Erythroblast (primary cell): ENCODE measurements around the gene TSNAXIP1.
A peak's percentile ranks its signal among the peaks of the same experiment; 100 is the strongest.

ENCODE experiments used
- DNase-seq, 2 experiments: peaks; one replicate each; lab custom pipeline; 2025; lab: John Stamatoyannopoulos, UW
- GATA1 ChIP-seq: IDR thresholded peaks from 2 replicates; pipeline ENCODE4 v1.6.1; 2011; ENCODE audit warnings: low read depth, mild to moderate bottlenecking, control low read depth, low read length, moderate library complexity
- POLR2A ChIP-seq: IDR thresholded peaks from 2 replicates; pipeline ENCODE4 v1.6.1; 2011; ENCODE audit warnings: mild to moderate bottlenecking, low read length

TSNAXIP1 gene

DNA sequence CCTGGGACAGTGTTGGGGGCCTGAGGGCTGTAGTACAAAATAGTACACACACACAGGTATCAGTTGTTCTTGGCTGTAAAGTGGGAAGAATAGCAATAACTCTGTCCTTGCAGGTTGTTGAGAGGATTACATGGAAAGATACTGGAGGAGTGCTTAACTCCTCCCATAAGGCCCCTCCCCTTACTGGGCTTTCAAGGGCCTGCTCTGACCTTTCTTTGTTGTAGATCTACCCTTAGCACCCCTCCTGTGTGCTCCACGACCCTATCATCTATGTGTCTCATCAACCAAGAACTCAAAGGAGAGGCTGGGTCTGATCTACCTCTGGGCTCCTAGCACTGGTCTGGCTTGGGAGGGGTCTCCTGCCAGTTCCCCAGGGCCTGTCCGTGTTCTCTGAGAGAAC, 57.9 kb downstream of the TSNAXIP1 start:
- DNase-seq, result no peak
- no peak for TF ChIP-seq GATA1
- no peak for TF ChIP-seq POLR2A

- TF ChIP-seq GATA1 (no peak), POLR2A (no peak)
- DNase-seq, result peak; percentile 52 to 61
These were observed 58.6 kb downstream of the TSNAXIP1 start for GRCh38 chr16:67865318-67865717.

DNA sequence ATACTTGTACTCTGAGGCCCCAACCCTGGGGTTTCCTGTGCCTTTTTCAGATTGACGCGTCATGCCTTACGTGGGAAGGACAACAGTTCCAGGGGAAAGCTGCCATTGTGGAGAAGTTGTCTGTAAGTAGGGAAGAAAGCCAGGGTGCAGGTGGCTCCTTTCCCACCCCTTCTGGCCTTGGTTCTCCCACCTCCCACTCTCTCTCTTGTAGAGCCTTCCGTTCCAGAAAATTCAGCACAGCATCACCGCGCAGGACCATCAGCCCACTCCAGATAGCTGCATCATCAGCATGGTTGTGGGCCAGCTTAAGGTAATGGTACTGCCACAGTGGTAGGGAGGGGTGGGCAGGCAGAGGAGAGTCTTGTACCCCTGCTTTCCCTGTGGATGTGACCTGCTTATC, 61.6 kb downstream of the TSNAXIP1 start:
- TF ChIP-seq POLR2A, result no peak
- TF ChIP-seq GATA1, result no peak

DNA sequence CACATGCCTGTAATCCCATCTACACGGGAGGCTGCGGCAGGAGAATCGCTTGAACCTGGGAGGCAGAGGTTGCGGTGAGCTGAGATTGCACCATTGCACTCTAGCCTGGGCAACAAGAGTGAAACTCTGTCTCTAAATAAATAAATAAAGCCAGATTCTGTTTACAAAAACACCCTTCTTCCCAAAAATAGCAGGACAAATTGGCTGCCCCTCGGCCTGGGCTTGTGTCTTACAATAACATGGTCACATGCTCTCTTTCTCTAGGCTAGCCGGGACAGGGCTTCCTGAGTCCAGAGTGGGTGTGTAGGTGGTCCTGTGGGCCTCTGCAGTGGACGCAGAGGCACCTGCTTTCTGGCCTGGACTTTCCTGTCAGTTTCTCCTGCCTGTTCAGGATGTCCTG, 63.0 kb downstream of the TSNAXIP1 start:
- TF ChIP-seq GATA1, result no peak
- no peak for TF ChIP-seq POLR2A
- DNase-seq, result no peak

More for the DNA sequence above, 61.6 kb downstream of the TSNAXIP1 start:
- no peak for DNase-seq

GRCh38 chr16:67871256-67871655, 64.6 kb downstream of the TSNAXIP1 start:
- no peak for DNase-seq
- TF ChIP-seq POLR2A (no peak), GATA1 (no peak)

GRCh38 chr16:67872131-67872630, 65.5 kb downstream of the TSNAXIP1 start:
- TF ChIP-seq GATA1 (no peak), POLR2A (no peak)

GRCh38 chr16:67872631-67873434, 66.1 kb downstream of the TSNAXIP1 start, which contains the start of gene EDC4:
EDC4 (plus strand) TSS chr16:67873052; CDS start chr16:67873262, 210 bp downstream.
- DNase-seq, result peak; percentile 87 to 89
- TF ChIP-seq GATA1 (no peak), POLR2A (peak; percentile 62)

More at GRCh38 chr16:67872131-67872630, 65.5 kb downstream of the TSNAXIP1 start:
- no peak for DNase-seq

DNA sequence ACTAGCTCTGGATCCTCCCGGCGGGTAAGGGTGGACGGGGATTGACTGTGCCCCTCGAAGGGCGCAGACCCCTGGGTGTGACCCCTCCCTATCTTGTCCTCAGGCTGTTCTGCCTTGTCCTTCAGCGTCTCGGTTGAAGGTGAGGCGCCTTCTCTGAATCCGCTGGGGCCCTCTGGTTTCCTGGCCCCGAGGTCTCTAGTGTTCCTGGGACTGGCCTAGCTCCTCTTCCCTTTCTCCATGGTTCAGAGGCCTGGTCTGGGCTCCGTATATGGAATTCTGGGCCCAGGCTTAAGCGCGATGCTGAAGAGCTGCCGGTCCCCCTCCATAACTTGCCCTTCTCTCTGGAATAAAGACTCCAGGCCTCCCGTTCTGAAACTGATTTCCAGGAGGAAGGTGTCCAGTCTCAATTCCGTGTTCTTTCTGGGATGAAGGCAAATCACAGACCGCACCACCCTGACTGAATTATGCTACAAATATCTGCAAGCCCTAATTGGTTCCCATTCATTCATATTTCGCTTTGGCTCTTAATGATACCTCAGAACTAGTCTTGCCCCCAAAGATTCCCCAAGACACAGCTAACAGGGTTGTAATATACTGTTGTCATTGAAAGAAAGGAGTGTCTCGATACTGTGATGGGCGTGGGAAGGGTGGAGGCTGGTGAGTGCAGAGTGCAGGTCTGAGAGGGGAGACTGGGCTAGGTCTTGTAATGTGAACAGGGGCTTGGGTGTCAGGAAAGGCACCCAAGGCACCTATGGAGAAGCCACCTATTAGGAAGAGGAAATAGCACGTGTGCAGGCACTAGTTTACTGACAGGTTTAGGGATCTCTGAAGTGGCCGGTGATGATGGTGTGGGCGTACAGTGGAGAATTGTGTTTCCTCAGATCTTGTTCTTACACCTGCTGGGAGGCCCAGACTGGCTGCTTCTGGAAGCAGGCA, 67.0 kb downstream of the TSNAXIP1 start:
- TF ChIP-seq GATA1, result no peak
- no peak for TF ChIP-seq POLR2A
- DNase-seq, result peak; percentile 36 to 43

GRCh38 chr16:67874372-67874771, 67.7 kb downstream of the TSNAXIP1 start:
- no peak for TF ChIP-seq POLR2A
- DNase-seq, result no peak

- TF ChIP-seq GATA1 (no peak), POLR2A (no peak)
These were observed 70.4 kb downstream of the TSNAXIP1 start for GRCh38 chr16:67877064-67877463.

More at GRCh38 chr16:67877064-67877463, 70.4 kb downstream of the TSNAXIP1 start:
- no peak for DNase-seq
